ENCODE data around the gene UBAC2.

DNA sequence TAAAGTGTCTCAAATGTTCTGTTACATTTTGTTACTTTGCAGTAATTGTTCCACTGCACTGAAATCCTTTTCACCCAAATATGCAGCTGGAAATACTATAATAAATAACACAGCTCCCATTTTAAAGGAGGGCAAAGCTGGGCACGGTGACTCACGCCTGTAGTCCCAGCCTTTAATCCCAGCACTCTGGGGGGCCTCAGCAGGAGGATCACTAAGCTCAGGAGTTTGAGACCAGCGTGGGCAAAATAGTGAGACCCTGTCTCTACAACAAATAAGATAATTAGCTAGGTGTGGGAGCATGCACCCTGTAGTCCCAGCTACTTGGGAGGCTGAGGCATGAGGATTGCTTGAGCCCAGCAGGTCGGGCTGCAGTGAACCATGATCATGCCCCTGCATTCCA is 7.5 kb upstream of the UBAC2 start:
- TF ChIP-seq, protein P1, sequence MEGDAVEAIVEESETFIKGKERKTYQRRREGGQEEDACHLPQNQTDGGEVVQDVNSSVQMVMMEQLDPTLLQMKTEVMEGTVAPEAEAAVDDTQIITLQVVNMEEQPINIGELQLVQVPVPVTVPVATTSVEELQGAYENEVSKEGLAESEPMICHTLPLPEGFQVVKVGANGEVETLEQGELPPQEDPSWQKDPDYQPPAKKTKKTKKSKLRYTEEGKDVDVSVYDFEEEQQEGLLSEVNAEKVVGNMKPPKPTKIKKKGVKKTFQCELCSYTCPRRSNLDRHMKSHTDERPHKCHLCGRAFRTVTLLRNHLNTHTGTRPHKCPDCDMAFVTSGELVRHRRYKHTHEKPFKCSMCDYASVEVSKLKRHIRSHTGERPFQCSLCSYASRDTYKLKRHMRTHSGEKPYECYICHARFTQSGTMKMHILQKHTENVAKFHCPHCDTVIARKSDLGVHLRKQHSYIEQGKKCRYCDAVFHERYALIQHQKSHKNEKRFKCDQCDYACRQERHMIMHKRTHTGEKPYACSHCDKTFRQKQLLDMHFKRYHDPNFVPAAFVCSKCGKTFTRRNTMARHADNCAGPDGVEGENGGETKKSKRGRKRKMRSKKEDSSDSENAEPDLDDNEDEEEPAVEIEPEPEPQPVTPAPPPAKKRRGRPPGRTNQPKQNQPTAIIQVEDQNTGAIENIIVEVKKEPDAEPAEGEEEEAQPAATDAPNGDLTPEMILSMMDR (conservative IDR thresholded peaks at IDR 0.05; ENCODE audit: low read depth, low read length): no peak
- no peak for TF ChIP-seq EZH2 (IDR thresholded peaks at IDR 0.05; ENCODE audit: borderline replicate concordance, low read depth, low read length, poor library complexity, severe bottlenecking)
